Umbilical cord (tissue), 2 donors: Measurements from ENCODE around the gene REN. TPM values are rescaled to one million over a fixed set of nuclear protein-coding genes. Genes with fewer than 3 reads are reported as not detected.

Source experiments
- DNase-seq: peaks from one replicate; pipeline ENCODE4 v3.0.0-alpha.2; 2015; ENCODE audit warnings: low spot score
- total RNA-seq: library from RNA; depleted of rRNA; stranded (reverse); fragments of >200 nt; gene quantifications from one replicate; pipeline ENCODE4 v1.2.3, GENCODE V29; 2014; ENCODE audit warnings: low replicate concordance; ENCODE audit not compliant: insufficient read depth

The REN gene
- total RNA-seq, 1 donor from 2014 or later, result not detected

- no peak for DNase-seq
Observed at GRCh38 chr1:204191456-204191855, 25.3 kb upstream of the REN start.

GRCh38 chr1:204190212-204191211 lies 24.4 kb upstream of the REN start:
- DNase-seq, result peak; percentile 76

GRCh38 chr1:204188959-204189639 lies 23.0 kb upstream of the REN start:
- DNase-seq, result no peak

GRCh38 chr1:204186597-204186996 lies 20.5 kb upstream of the REN start:
- no peak for DNase-seq

- DNase-seq, result no peak
Observed at GRCh38 chr1:204181116-204181515, 15.0 kb upstream of the REN start.

- DNase-seq, result no peak
Observed at GRCh38 chr1:204180133-204180532, 14.0 kb upstream of the REN start.

- DNase-seq, result no peak
Observed at GRCh38 chr1:204178487-204179281, 12.5 kb upstream of the REN start.

GRCh38 chr1:204177133-204177532 lies 11.0 kb upstream of the REN start:
- DNase-seq, result no peak

- no peak for DNase-seq
Observed at GRCh38 chr1:204176049-204176448, 9.9 kb upstream of the REN start.

- no peak for DNase-seq
Observed at GRCh38 chr1:204174958-204175357, 8.8 kb upstream of the REN start.

GRCh38 chr1:204172404-204173029 lies 6.4 kb upstream of the REN start:
- DNase-seq, result peak; percentile 65

GRCh38 chr1:204171751-204172178 lies 5.6 kb upstream of the REN start:
- no peak for DNase-seq

GRCh38 chr1:204170494-204171155 lies 4.5 kb upstream of the REN start:
- no peak for DNase-seq

- no peak for DNase-seq
Observed at GRCh38 chr1:204169858-204170257, 3.7 kb upstream of the REN start.

- DNase-seq, result no peak
Observed at GRCh38 chr1:204167730-204168129, 1.6 kb upstream of the REN start.

GRCh38 chr1:204162494-204163074 lies 3.6 kb downstream of the REN start:
- peak; percentile 77 for DNase-seq

- no peak for DNase-seq
Observed at GRCh38 chr1:204161609-204162493, 4.3 kb downstream of the REN start.

GRCh38 chr1:204157962-204158361 lies 8.2 kb downstream of the REN start:
- DNase-seq, result no peak

GRCh38 chr1:204155881-204156280 lies 10.3 kb downstream of the REN start:
- DNase-seq, result no peak
